HCT116 (cell line): Measurements from ENCODE around the gene DYRK2. TPM values are rescaled to one million over a fixed set of nuclear protein-coding genes. Genes with fewer than 3 reads are reported as not detected.

ENCODE experiments used
- ATAC-seq: fragments of 200-7000 bp; cut with Tn5 transposase; 2 replicates; pipeline ENCODE4 v1.9.1; 2020; ENCODE audit warnings: mild to moderate bottlenecking, moderate library complexity
- BruUV-seq: library from RNA; stranded (reverse); fragments of 400-500 nt; replicated peaks from 2 replicates; lab custom pipeline; 2021; lab: Mats Ljungman, UMichigan
- CTCF ChIA-PET: fragments of 300-600 bp; sonication (Branson Sonifier 250); formaldehyde crosslinking; loops from one replicate; lab custom pipeline; 2021; ENCODE audit warnings: antibody characterized with exemption; lab: Charles Lee
- POLR2A ChIA-PET: fragments of 300-600, 350-600 bp; sonication (Branson Sonifier 250); formaldehyde crosslinking; loops from one replicate; lab custom pipeline; 2021; ENCODE audit warnings: antibody characterized with exemption; lab: Charles Lee
- RAD21 ChIA-PET, 2 experiments: fragments of 300-600 bp; sonication (Branson Sonifier 250); formaldehyde crosslinking; loops; one replicate each; lab custom pipeline; 2023; ENCODE audit warnings: low total read pairs in 2 of 2; ENCODE audit not compliant: uncharacterized antibody in 2 of 2, unreplicated experiment in 2 of 2, low non-redundant PET in 1 of 2; lab: Charles Lee
- DNase-seq: peaks from one replicate; pipeline ENCODE4 v3.0.0-alpha.2; 2010; ENCODE audit warnings: low read depth, low spot score
- H2AFZ ChIP-seq: fragments of 200-600 bp; shearing (Covaris generic), sonication (generic); 2 replicates; pipeline ENCODE4 v1.6.1; 2017; ENCODE audit warnings: low read depth, mixed run types, mixed read lengths, antibody characterized with exemption, low read length; ENCODE audit not compliant: poor library complexity, severe bottlenecking
- H3K27ac ChIP-seq: 2 replicates; pipeline ENCODE4 v1.5.1; 2012; ENCODE audit warnings: low read depth, low read length
- H3K27me3 ChIP-seq: fragments of 200-600 bp; sonication (generic); 2 replicates; pipeline ENCODE4 v1.6.1; 2016; ENCODE audit warnings: mixed run types, low read length, mixed read lengths; ENCODE audit not compliant: insufficient read depth
- H3K36me3 ChIP-seq, 2 experiments: fragments of 200-500 bp in 1 of 2; fragments of 200-600 bp in 1 of 2; sonication (Bioruptor generic) in 1 of 2; sonication (generic) in 1 of 2; 2 replicates each; pipeline versions ENCODE4 v1.5.1 to v1.6.1; 2014 to 2016; ENCODE audit warnings: low read length in 2 of 2, inconsistent platforms in 1 of 2, mixed read lengths in 1 of 2, mixed run types in 1 of 2; ENCODE audit not compliant: insufficient read depth in 2 of 2, control insufficient read depth in 1 of 2
- H3K4me1 ChIP-seq, 2 experiments: fragments of 200-600 bp in 1 of 2; sonication (generic) in 1 of 2; 2 replicates each; pipeline versions ENCODE4 v1.5.1 to v1.6.1; 2012 to 2017; ENCODE audit warnings: low read length in 2 of 2, inconsistent platforms in 1 of 2, mild to moderate bottlenecking in 1 of 2, mixed read lengths in 1 of 2, mixed run types in 1 of 2, moderate library complexity in 1 of 2; ENCODE audit not compliant: insufficient read depth in 2 of 2, control insufficient read depth in 1 of 2
- H3K4me2 ChIP-seq: fragments of 200-600 bp; sonication (generic); 2 replicates; pipeline ENCODE4 v1.6.1; 2017; ENCODE audit warnings: mixed run types, low read length, mixed read lengths
- H3K4me3 ChIP-seq, 2 experiments: fragments of 200-600 bp in 1 of 2; sonication (generic) in 1 of 2; replicated peaks in 1 of 2; 2 replicates each; pipeline ENCODE4 v1.5.1; 2011 to 2016; ENCODE audit warnings: low read length in 2 of 2, control low read depth in 1 of 2, low read depth in 1 of 2, mild to moderate bottlenecking in 1 of 2, mixed read lengths in 1 of 2, mixed run types in 1 of 2
- H3K79me2 ChIP-seq: fragments of 200-600 bp; sonication (generic); 2 replicates; pipeline ENCODE4 v1.6.1; 2017; ENCODE audit warnings: mild to moderate bottlenecking, mixed run types, low read length, moderate library complexity, mixed read lengths; ENCODE audit not compliant: insufficient read depth
- H3K9ac ChIP-seq: fragments of 200-600 bp; sonication (generic); 2 replicates; pipeline ENCODE4 v1.6.1; 2016; ENCODE audit warnings: low read length, mixed read lengths
- H3K9me2 ChIP-seq: fragments of 200-600 bp; sonication (generic), shearing (Covaris generic); 2 replicates; pipeline ENCODE4 v1.6.1; 2017; ENCODE audit warnings: mixed run types, mild to moderate bottlenecking, moderate library complexity; ENCODE audit not compliant: insufficient read depth
- H3K9me3 ChIP-seq, 2 experiments: fragments of 200-500 bp in 1 of 2; fragments of 200-600 bp in 1 of 2; sonication (Bioruptor generic) in 1 of 2; sonication (generic) in 1 of 2; 2 replicates each; pipeline ENCODE4 v1.6.1; 2014 to 2017; ENCODE audit warnings: low read length in 2 of 2, mixed read lengths in 2 of 2, inconsistent platforms in 1 of 2, low read depth in 1 of 2, mild to moderate bottlenecking in 1 of 2, mixed run types in 1 of 2, moderate library complexity in 1 of 2; ENCODE audit not compliant: control insufficient read depth in 1 of 2, insufficient read depth in 1 of 2
- H4K20me1 ChIP-seq: fragments of 200-600 bp; sonication (generic), shearing (Covaris generic); 2 replicates; pipeline ENCODE4 v1.6.1; 2017; ENCODE audit warnings: mixed run types, mild to moderate bottlenecking, moderate library complexity; ENCODE audit not compliant: insufficient read depth
- FOSL1 ChIP-seq: IDR thresholded peaks from 2 replicates; pipeline ENCODE4 v1.6.1; 2012; ENCODE audit warnings: low read depth
- TCF7L2 ChIP-seq: IDR thresholded peaks from 2 replicates; pipeline ENCODE4 v1.7.0; 2011; ENCODE audit warnings: borderline replicate concordance, inconsistent platforms; ENCODE audit not compliant: insufficient read depth, insufficient read length; ENCODE audit errors: extremely low read depth
- intact Hi-C: fragments of 100-400 bp; cut with micrococcal nuclease; formaldehyde crosslinking; loops from 2 replicates; pipeline ENCODE4 v1.10.0; 2022
- total RNA-seq: library from RNA; stranded (reverse); gene quantifications from one replicate; pipeline ENCODE4 v1.2.1, GENCODE V29; 2021; ENCODE audit not compliant: unreplicated experiment

Gene DYRK2
- total RNA-seq, 1 experiment from 2014 or later: 28.7 TPM

DNA sequence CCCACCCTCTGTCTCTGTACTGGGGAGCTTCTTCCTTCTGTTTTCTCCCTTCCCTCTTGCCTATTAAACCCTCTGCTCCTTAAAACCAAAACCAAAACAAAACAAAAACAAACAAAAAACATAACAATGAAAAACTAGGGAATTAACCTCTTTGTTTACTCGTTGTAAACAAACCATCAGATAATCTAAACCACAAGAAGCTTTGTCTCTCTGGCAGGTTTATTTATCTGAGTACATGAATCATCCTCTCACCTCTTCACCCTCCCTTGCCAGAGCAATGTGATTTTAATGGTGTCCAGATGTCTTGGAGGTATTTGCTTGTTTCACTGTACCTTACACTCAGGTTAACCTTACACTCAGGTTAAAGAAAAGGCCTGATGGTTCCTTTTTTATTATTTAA lies 66.1 kb downstream of the DYRK2 start:
- no peaks in the 10 kb centered on the region for H3K79me2 ChIP-seq
- H3K9ac ChIP-seq: no peak overlapping the region
- H3K4me2 ChIP-seq: no peak overlapping the region
- peaks cover 0 to 5% of the 10 kb centered on the region in 2 experiments; a peak in 1 of 4 replicates for H3K4me1 ChIP-seq
- intact Hi-C loops: no loop called here
- CTCF ChIA-PET: no interaction called here
- TF ChIP-seq TCF7L2: no peak
- TF ChIP-seq FOSL1: no peak
- TF ChIP-seq, all 23 proteins: peak for 0
- no TSS peak for BruUV-seq
- no peak for DNase-seq
- Histone ChIP-seq H3K9me3 (no peaks in the 10 kb centered on the region), H3K4me3 (no peak overlapping the region), H3K36me3 (no peaks in the 10 kb centered on the region), H3K9me2 (no peaks in the 10 kb centered on the region; the same call in 1 of the 2 replicates), H4K20me1 (no peaks in the 10 kb centered on the region), H3K27ac (no peak overlapping the region), H3K27me3 (no peaks in the 10 kb centered on the region), H2AFZ (no peak overlapping the region)
- RAD21 ChIA-PET: no interaction called here
- POLR2A ChIA-PET: no interaction called here
- ATAC-seq: no peak
